HG03378 (cell line): ENCODE measurements around the gene PDF.
"Not testable (repeated sequence)": the region's sequence is repeated elsewhere in the genome, so short reads cannot be mapped to it uniquely, and the experiment has no call there.

Source experiments
- ATAC-seq: cut with Tn5 transposase; IDR thresholded peaks from one replicate; pipeline ENCODE4 v1.9.1; 2021; ENCODE audit warnings: mild to moderate bottlenecking, moderate library complexity; ENCODE audit not compliant: unreplicated experiment

PDF gene

GRCh38 chr16:69330286-69331109, at the start of gene PDF:
TSS of gene PDF (minus strand) at chr16:69330588. CDS start at chr16:69330570, 18 bp downstream.
- ATAC-seq: peak; percentile 78

- ATAC-seq: no peak
Measured at GRCh38 chr16:69378760-69379159, 48.4 kb upstream of the PDF start.

- no peak for ATAC-seq
Measured at GRCh38 chr16:69378036-69378435, 47.6 kb upstream of the PDF start.

- ATAC-seq: no peak
Measured at GRCh38 chr16:69376393-69377059, 46.1 kb upstream of the PDF start.

GRCh38 chr16:69373019-69373418, 42.6 kb upstream of the PDF start:
- no peak for ATAC-seq

- ATAC-seq: no peak
Measured at GRCh38 chr16:69371564-69371963, 41.2 kb upstream of the PDF start.

GRCh38 chr16:69368866-69369265, 38.5 kb upstream of the PDF start:
- no peak for ATAC-seq

GRCh38 chr16:69367980-69368379, 37.6 kb upstream of the PDF start:
- no peak for ATAC-seq

- ATAC-seq: no peak
Measured at GRCh38 chr16:69366431-69366830, 36.0 kb upstream of the PDF start.

- ATAC-seq: no peak
Measured at GRCh38 chr16:69365901-69366300, 35.5 kb upstream of the PDF start.

- no peak for ATAC-seq
Measured at GRCh38 chr16:69364088-69364487, 33.7 kb upstream of the PDF start.

GRCh38 chr16:69363281-69363717, 32.9 kb upstream of the PDF start:
- ATAC-seq: no peak

GRCh38 chr16:69360070-69360469, 29.7 kb upstream of the PDF start:
- not testable (repeated sequence) for ATAC-seq

- no peak for ATAC-seq
Measured at GRCh38 chr16:69351309-69352027, 21.1 kb upstream of the PDF start, which contains the start of gene TMED6. TSS of gene TMED6 (minus strand) at chr16:69351786. CDS start at chr16:69351753, 33 bp downstream.

GRCh38 chr16:69350536-69351133, 20.2 kb upstream of the PDF start:
- no peak for ATAC-seq

- ATAC-seq: no peak
Measured at GRCh38 chr16:69349536-69349935, 19.1 kb upstream of the PDF start.

- ATAC-seq: no peak
Measured at GRCh38 chr16:69348222-69348621, 17.8 kb upstream of the PDF start.

GRCh38 chr16:69346683-69347082, 16.3 kb upstream of the PDF start:
- ATAC-seq: no peak

- no peak for ATAC-seq
Measured at GRCh38 chr16:69345923-69346322, 15.5 kb upstream of the PDF start.

- no peak for ATAC-seq
Measured at GRCh38 chr16:69344171-69344570, 13.8 kb upstream of the PDF start.

- ATAC-seq: no peak
Measured at GRCh38 chr16:69340095-69340644, 9.8 kb upstream of the PDF start.
